Stimulated activated CD8-positive, alpha-beta memory T cell treated with anti-CD3 and anti-CD28 coated beads, Interleukin-4, amount 100 ng/mL, for 1 hour (primary cell): Measurements from ENCODE around the gene TENT5C.
A peak's percentile ranks its signal among the peaks of the same experiment; 100 is the strongest.

Experiments
- DNase-seq, 2 donors: peaks; one replicate each; pipeline ENCODE4 v3.0.0-alpha.2; 2020; ENCODE audit warnings: low read depth in 2 of 2, low spot score in 1 of 2

TENT5C gene

DNA sequence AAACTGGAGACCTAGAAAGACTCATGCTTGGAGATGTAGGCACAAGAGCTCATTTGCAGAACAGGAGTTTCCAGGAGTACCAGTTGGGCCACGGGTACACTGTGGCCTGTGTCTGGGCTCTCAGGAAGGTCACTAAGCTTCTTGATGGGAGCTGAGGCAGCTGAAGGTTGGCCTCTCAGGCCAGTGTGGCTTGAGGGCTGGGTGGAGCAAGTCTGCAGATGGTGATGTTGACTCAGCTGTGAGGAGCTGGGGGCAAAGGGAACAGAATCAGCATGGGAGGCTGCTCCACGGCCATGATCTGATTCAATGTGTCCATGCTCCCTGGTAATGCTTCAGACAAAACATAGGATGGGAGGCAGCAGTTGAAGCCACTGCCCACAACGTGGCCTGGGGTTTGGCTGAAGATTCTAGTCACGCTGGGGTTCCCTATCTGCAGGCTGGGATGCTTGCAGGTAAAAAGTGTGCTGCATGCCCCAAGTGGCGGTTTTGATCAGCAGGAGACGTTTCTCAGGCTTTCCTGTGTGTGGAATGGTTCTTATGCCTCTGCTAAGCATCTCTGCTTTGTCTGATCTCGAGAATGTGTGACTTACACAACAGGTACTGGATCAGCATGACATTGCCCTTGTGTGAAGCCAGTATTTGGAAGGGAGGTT, 15.4 kb upstream of the TENT5C start:
- DNase-seq: no peak

DNA sequence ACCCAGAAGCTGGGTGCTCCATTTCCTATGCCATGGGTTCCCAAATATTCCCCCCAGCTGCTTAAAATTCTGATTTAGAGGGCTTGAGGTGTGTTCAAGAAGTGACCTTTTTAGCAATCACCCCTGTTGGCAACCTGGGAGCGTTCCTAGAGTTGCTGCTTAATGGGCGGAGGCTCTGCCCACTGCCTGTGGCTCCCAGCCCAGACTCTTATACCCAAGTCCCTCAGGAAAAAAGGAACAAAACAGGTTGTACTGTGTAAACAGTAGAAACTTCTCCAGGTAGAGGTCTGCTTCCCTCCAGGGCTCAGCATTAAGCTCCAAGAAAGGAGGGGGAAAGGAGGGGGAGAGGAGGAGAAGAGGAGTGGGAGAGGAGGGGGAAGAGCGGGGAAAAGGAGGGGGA, 14.6 kb upstream of the TENT5C start:
- no peak for DNase-seq

DNA sequence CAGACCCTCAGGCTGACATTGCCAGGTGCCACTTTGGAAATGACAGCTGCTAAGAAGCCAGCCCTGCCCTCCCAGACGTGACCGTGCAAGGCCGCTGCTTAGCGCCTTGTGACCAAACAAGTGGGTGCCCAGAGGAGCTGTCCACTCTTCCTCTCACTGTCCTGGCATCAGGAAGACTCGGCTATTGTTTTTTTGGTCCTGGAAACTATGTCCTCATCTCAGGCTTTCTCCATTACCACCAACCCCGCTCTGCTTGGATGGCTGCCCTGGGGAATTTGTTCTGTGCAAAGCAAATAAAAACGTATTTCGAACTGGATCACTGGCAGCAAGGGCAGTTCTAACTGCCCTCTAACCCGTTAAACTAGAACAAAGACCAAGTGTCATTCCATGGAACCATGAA, 13.7 kb upstream of the TENT5C start:
- no peak for DNase-seq

DNA sequence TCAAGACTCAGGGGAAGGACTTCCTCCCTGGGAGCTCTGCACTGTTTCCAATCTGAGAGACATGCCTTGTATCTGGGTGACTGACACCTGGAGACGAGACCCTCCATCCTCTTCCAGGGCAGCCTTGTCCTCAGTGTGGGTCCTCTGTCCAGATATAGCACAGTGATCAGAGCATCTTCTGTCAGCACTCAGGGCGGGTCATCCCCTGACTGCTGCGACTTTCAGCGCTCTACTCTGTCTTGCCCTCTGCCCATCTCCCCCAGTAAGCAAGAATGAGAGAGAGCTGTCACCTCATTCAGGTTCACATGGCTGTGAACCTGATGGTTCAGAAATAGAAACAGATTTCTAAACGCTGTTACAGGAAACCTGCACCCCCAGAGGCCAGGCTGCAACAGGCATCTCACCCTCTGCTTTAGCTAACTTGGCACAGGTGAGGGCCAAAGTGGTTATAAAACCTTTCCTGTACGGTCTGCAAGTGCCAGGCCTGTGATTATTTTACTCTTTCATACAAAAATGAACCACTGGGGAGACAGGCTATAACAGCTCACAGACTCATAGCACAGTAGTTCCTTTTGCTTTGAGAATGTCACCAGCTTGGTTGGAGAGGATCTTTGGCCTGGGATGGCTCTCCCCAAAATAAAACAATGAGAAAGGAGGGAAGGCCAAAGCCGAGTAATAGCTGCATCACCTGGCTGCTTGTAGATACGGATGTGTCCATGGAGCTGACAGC, 11.4 kb upstream of the TENT5C start:
- no peak for DNase-seq

DNA sequence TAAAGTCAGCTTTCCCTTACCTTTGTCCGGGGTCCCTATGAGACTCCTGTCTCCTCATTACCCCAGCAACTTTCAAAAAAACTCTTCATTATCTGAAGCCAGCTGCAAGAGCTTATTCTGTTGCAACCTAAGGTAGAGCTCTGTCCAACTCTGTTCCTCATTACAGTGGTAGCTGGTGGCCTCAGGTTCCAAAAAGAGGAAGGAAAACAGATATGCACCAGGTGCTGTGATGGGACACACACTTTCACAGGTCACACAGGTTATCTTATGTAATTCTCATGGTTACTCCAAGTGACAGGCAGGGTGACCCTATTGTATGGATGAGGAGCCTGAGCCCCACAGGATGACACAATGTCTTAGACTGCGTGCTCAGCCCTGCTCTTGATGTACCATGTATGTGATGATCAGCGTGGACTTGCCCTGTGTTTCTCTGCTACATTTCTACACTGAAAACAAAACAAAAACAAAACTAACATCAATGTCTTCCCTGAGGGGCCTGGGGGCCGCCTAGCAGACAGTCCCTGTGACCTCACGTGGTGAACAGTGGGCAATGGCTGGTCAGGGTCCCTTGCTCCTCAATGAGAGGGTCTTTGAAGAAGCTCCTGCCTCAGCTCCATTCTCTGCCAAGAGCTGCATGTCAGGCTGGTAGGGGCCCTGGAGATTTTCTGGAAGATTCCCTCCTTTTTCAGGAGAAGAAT, 9.7 kb upstream of the TENT5C start:
- no peak for DNase-seq

DNA sequence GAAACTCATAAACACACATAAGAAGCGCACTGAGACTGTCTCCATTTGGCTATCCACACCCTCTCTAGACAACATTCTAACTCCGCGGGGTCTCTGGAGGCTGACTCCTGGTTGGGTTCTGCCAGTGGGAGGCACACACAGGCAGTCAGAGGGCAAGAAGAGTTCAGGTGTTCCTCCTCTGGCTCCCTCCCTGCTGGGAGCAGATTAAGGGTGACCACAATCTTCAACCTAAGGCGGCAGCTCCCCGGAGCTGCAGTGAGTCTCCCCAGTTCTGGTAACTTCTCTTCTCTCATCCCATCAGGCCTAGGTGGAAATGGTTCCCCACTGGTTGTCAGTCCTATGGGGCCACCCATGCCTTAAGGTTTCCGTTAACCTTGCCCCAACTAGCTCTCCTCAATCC, 7.4 kb upstream of the TENT5C start:
- DNase-seq: no peak

DNA sequence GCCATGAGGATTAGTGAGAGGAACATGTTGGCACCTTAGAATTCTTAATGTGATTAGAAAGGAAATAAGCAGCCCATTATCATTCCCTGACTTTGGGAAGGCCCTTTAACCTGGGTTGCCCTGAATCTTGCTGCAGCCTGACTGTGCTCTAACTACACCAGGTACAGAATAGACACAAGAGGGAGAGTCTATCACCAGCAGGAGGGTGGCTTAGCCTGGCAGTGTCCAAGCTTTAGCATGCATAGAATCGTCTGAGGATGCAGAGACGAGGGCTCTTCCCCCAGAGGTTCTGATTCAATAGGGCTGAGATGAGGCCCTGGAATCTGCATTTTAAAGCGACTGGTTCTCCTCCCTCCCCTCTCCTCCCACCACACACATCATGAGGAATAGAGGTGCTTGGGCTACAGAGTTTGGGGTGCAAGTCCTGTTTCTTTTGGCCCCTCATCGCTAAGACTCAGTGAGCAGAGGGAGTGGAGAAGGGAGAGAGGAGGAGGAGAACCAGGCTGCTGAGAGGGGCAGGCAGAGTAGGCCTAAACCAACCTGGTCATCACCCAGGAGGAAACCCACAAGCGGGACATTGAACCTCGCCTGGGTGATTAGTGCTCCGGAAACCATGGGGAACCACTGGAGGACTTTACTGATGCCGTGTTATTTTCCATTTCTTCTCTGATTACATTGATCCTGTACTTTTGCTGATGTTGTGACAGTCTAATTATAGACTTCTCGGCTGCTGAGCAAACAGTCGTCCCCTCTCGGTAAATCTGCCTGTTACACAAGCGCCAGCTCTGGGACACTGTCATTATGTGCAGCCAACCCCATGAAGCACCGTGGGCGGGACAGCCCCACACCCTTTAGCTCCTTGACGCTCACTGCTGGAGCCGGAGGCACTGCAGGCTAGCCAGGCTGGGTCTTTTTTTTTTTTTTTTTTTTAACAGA, 6.3 kb upstream of the TENT5C start:
- DNase-seq: no peak

DNA sequence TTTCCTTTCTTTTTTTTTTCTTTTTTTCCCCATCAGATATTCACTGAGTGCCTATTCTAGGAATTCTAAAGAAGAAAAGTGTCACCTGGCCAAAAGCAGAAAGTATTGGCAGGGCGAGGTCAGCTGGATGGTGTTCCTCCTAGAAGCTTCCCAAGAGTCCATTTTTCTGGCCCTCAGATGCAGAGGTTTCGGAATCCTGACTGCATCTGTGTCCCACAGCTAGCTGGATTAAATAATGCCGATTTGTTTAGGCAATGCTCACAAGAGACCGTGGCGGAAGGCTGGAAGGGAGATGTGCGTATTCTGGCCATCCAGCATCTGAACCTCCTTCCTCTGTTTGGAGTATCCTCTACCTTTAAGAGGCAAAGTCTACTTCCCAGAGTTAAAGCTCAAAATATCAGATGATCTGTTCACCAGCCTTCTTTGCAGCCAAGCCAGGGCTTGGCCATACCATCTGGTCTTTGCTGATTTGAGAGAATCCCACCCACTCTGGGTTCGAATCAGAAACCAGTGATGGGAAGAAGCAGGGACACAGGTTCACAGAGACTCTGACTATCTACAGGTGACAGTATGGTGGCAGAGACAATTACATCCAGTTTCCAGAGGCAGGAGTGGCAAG, 5.4 kb upstream of the TENT5C start:
- no peak for DNase-seq

DNA sequence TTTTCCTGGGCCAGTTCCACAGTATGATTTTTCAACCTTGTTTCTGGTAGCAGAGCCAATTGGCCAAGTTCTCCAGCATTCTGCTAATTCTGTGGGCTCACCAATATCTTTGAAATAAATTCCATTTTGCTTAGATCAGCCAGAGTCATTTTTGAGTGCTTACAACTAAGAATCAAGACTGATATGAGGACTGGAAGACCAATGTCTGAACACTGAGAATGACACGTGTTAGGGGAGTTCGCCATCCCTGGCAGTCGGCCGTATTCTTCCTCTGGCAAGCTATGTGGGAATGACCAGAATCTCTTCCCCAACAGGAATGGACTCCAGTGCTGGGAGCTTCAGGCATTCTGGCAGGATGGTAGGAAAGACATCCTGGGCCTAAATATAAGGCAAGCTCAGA, 4.9 kb upstream of the TENT5C start:
- DNase-seq: no peak

DNA sequence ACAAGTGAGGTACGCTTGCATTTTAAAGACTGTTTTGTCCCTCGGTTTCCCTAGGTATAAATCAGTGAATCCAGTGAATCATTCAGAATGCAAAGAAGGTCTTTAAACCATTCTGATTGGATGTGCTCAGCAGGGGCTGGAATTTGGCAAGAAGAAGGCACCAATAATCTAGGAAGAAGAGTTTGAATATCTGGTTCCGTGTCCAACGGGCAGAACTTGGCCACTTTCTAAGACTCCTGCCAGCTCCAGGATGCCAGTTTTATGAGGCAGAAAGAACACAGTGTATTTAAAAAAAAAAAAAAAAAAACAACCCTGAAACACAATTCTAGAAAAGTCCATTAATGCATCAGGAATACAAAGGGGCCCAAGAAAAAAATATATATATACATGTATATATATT, 3.0 kb upstream of the TENT5C start:
- no peak for DNase-seq

DNA sequence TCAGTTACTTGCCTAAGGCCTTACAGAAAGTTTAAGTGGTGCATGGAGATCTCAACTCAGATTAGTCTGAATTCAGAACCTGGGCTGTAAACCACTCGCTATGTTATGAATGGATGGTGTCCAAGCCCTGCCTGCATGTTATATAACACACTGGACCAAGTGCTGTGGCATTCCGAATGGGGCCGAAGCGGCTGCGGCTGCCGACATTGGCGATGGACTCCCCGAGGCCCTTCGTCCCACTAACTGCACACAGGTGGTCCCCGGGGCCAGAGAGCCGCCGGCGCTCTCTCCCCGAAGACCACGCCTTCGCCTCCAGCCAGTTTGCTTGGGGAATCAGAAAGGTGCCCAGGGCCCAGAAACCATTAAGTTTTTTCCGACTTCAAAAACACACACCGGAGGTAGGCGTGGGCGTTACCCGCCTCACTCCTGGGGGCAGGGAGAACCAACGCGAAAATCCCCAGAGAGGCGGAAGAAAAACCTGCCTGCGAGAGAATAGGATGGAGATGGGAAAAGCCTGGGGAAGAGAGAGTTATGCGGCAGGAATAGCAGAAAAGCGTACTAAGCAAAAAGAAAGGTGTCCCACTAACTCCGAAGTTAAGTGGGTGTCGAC, 579 bp upstream of the TENT5C start:
- DNase-seq: no peak

DNA sequence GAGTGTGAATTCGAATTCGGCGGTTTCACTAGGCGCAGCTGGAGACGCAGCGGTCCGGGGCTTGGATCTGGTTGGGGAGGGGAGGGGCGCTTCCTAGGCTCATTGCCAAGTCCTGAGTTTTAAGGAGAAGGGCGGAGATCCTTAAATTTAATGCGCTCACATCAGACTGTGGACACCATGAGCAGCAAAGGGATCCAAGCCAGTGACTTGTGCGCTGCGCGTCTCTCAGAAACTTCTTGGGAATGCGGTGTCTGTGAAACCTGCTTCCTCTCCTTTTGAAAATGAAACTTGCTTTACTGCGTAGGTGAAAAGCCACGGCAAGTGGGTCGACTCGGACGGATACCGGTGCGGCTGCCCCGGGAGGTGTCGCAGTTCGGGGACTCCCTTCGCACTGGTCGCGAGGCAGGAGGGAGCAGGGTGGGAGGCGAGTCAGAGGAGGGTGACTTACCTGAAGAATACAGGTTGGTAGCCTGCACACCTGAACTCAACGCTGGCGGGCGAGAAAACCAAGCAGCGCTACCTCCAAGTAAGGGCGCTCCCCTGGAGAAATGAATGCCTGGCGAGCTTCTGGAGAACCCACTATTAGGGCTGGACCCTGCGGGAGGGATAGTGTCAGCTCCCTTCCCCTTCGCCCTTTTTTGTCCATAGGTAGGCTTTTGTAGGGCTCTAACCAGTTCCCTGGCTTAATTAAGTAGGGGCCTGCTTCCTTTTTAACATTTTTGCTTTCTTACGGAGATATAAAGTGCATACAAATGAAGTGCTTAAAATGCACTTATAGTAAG, 992 bp downstream of the TENT5C start:
- DNase-seq: peak; percentile 16 to 23

DNA sequence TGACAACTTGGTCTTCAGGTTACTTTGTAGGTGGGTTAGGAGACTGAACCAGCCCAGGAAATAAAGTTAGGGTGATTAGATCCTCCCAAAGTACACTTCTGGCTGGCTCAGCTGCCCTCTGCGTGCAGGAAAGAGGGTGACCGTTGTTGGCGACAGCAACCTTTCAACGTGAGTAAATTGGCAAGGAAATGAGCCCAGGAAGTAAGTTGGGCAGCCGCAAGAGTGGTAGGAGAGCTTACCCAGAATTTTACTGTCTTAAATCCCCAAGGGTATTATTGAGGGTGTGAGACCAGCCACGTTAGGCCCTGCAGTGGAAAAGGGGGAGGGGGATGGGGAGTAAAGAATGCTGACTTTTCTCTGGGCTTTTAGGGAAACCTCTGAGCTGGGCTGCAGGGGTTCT, 1.6 kb downstream of the TENT5C start:
- peak; percentile 11 to 40 for DNase-seq

DNA sequence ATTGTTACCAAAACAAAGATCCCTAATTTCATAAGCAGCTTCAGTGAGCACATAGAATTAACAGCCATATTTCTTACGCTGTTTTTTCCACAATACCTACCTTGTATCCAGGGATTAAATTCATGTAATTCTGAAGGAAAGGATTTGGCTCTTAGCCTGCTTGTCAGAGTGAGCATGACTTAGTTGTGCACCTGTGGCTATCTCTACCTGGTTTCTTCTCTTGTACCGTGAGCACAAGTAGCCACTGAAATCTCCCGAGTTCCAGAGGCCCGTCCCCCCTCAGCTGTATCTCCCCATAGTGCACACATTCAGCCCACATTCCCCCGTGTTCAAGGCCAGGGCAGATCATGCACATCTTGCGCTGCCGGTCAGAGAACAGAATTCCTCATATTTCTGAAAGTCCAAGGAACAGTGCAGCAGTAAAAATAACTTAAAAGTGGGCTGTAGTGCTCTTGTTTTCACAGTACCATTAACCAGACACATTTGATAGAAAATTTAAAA, 2.3 kb downstream of the TENT5C start:
- no peak for DNase-seq

DNA sequence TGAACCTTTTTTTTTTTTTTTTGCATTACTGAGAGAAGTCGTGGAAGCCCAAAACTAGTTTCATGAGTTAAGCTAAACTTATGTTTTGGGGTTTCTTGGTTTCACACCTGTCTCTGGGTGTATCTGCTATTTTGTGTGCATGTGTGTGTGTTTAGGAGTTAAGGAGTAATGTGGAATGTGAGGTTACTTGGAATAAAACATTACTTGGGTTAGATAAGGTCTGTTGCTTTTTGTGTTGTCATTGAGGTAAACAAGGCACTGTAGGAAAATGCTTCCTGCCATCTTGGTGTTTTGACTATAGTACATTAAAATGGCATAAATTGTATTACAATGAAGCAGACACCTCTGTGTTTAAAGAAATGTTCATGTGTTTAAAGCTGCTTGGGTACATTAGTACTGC, 2.9 kb downstream of the TENT5C start:
- no peak for DNase-seq

DNA sequence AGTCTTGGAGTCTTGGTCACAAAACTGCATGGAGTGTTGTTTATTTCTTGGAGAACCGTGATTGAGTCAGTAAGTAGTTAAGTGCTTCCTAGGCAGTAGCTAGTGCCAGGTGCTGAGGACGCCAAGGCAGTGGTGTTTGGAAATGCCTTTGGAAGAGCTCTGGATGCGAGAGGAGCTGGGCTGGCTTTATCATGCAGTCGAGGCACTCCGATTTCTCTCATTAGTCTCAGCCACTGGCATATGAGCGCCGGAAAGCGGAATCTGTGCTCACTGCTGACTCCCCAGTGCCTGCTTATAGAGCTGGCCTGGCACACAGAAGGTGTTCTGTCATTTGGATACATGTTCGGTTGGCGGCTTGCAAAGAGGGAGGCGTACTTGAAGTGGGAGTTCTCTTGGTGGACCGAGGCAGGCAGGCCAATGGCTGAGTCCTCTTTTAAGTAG, 3.6 kb downstream of the TENT5C start:
- DNase-seq: no peak

DNA sequence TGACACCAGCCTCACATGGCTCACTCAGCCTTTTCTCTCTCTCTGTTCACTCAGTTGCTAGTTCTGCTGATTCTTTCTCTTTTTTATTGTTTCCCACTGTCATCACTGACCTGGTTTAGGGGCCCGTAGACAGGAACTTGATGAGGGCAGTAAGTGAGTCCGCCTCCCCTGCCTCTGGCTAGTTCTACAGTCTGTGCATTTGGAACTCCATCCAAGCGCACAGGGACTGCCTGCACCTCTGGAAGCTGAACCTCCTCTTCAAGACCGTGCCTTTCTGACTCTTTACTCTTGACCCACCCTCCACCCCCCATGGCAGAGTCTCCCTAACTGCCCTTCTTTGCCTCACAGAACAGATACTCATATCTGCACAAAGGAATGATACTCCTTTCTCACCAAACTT, 4.2 kb downstream of the TENT5C start:
- no peak for DNase-seq

DNA sequence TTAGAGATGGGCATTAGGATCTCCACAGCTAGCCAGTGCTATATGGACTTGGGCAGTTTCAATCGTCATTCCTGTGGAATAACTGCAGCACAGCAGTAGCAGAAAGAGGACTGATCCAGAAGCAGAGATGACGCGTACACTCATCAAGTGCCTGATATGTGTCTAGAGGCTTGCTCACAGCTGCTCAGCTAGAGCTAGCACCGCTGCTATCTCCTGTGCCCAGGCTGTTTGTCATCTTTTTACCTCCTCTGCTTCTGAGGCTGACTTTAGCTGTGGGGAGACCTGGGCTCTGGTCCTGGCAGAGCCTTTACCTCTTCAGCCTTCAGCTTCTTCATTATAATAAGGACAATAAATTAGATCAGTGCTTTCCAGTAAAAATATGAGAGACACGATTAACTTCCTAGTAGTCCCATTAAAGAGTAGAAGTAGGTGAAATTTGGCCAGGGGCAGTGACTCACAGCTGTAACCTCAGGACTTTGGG, 5.3 kb downstream of the TENT5C start:
- no peak for DNase-seq

DNA sequence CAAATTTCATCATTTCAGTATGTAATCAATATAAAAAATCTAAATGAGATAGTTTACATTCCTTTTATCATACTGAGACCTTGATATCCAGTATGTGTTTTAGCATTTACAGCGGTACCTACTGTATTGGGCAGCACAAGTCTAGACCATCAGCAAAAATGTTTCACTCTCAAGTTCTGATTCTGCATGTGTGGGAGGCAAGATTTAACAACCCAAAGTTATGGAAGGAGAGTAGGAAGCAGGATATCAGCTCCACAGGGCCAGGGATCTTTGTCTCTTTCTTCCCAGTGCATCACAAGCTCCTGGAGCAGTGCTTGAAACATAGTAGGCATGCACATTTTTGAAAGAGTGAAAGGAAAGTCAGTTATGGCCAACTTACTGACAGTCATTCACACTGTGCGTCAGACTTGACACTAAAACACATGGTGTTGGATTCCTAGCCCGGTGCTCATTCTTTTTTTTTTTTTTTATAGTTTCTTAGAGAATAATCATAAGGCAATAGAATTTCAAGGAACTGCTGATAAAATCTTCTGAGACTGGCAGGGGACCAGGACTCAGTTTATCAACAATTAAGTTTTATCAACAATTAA, 6.1 kb downstream of the TENT5C start:
- DNase-seq: no peak
